ENCODE data around the gene USP43.

DNA sequence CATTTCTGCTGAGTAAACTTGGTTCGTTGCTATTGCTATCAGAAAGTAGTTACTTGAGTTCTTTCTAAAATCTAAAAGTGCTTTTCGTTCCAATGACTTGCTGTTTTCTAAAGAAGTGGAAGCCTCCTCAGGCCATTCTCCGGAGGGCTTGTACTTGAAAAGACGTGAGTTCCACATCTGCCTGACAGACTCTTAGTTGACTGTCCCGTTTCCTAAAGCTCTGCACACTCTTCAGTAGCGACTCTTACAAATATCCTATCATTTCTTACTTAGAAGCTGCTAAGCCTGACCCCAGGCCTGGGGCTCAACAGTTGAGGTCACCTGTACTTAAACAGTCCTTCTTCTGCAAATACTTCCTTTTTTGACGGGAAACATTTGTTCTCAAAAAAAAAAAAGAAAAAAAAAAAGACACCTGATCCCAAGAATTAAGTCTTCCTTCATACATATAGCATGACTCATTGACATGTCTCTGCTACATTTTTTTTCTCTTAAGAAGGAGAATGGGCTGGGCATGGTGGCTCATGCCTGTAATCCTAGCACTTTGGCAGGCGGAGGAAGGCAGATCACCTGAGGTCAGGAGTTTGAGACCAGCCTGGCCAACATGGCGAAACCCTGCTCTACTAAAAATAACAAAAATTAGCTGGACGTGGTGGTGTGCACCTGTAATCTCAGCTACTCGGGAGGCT lies 84.6 kb downstream of the USP43 start:
- TF ChIP-seq POLR2A (IDR thresholded peaks at IDR 0.05), result no peak
- no peak for TF ChIP-seq CTCF (IDR thresholded peaks at IDR 0.05)

Measured in thyroid gland (tissue), 4 donors.